ENCODE measurements around the gene DNM1. TPM values are rescaled to one million over a fixed set of nuclear protein-coding genes. Genes with fewer than 3 reads are reported as not detected.

DNM1 gene
- total and polyA plus RNA-seq, 7 experiments from 2014 or later = 0.24 to 2.0 (median 0.86) TPM; not detected in 1

- no peaks in the 10 kb centered on the region for H3K9me3 ChIP-seq (ENCODE audit: control insufficient read depth in 2 of 3, low read length in 3 of 3)
- ChIA-PET POLR2A (interaction anchor here (0.5 to 2.1 kb wide), 7 partner anchors 9 to 739 kb away, joined by 3 to 9 read pairs (median 5); partner anchors contain the start of genes BBLN, GOLGA2, LRSAM1 and RPL12), CTCF (interaction anchor here (0.6 to 1.2 kb wide), 2 partner anchors 9 to 18 kb away, joined by 3 to 4 read pairs; no protein-coding TSS in a partner anchor)
- peaks cover 0 to 20% (median 18%) of the 10 kb centered on the region in 5 donors for H3K36me3 Mint-ChIP-seq
- peaks cover 13 to 39% (median 33%) of the 10 kb centered on the region in 7 donors for H3K4me1 Mint-ChIP-seq
- DNase-seq = no peak
- ATAC-seq = no peak
- peaks cover 12 to 16% of the 10 kb centered on the region in 2 donors for H3K4me1 ChIP-seq (ENCODE audit: control insufficient read depth in 2 of 2, insufficient read depth in 2 of 2, low read length in 2 of 2)
- peak overlapping the region in 8 of 9 donors; percentile 3 to 91 (median 68) for H3K27ac Mint-ChIP-seq
- no peaks in the 10 kb centered on the region for H3K27me3 ChIP-seq (ENCODE audit: control insufficient read depth in 2 of 2, insufficient read depth in 2 of 2, low read length in 2 of 2)
- peak overlapping the region; percentile 76 for H3K4me3 ChIP-seq (ENCODE audit: low read length)
- no peak overlapping the region for H3K27ac ChIP-seq (ENCODE audit: low read depth, low read length)
- peaks cover 0 to 10% (median 0%) of the 10 kb centered on the region in 5 donors for H3K27me3 Mint-ChIP-seq
- peak overlapping the region; percentile 78 to 99 (median 94) for H3K4me3 Mint-ChIP-seq
- peaks cover 0 to 2% (median 0%) of the 10 kb centered on the region in 11 donors for H3K9me3 Mint-ChIP-seq
- H3K36me3 ChIP-seq (ENCODE audit: control insufficient read depth in 2 of 3, insufficient read depth in 3 of 3, low read length in 3 of 3) = peaks cover 0 to 43% (median 0%) of the 10 kb centered on the region in 3 experiments
- intact Hi-C loops (cut with micrococcal nuclease) = loop anchor here (2.0 to 5.0 kb wide), 4 partner anchors 15 to 132 kb away; partner anchors contain the start of genes COQ4 (in 2 of the 2), TRUB2 (in 2 of the 2), GOLGA2 (in 1 of the 2) and SWI5 (in 1 of the 2)
These were observed 13.2 kb upstream of the DNM1 start for GRCh38 chr9:128190013-128190412.

DNA sequence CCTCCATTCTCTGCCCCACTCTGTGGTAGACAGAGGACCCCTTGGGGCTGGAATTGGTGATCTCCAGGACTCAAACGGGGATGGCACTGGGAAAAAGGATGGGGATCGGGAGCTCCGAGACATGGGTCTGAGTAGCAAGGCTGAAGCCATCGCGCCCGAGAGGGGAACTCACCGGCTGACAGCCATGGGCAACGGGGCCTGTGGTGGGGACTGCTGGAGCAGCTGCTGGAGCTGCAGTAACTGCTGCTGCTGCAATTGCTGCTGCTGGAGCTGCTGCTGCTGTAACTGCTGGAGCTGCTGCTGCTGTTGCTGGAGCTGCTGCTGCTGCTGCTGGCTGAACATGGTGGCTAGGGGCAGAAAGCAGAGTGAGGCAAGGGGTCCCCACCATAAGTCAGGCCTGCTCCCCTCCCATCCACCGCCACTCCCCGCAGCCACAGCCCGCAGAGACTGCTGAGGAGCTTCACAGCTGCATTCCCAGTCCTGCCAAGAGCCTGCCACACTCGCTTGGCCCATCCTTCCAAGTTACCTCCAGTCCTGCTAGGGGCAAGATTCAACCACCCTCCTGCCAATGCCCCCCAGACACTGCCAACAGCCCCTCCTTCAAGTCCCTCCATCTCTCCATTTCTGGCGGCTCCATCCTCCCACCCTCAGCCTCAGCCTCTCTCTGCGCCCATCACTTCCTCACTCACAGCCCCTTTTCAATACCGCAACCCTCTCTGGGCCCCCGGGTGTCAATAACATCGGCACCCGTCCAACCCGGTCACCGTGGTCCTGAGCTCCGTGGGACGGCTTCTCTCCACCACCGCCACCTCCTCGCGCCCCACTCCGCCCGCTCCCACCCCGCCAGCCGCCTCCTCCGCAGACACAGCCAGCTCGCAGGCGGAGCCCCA, 12.4 kb upstream of the DNM1 start:
- H3K27ac ChIP-seq (ENCODE audit: low read depth, low read length) = peak overlapping the region; percentile 89
- H3K4me3 ChIP-seq (ENCODE audit: low read length) = peak overlapping the region; percentile 76
- H3K27me3 ChIP-seq (ENCODE audit: control insufficient read depth in 2 of 2, insufficient read depth in 2 of 2, low read length in 2 of 2) = no peaks in the 10 kb centered on the region
- Mint-ChIP-seq H3K4me3 (peak overlapping the region; percentile 92 to 99 (median 96)), H3K9me3 (peaks cover 0 to 2% (median 0%) of the 10 kb centered on the region in 11 donors), H3K36me3 (peaks cover 0 to 20% (median 18%) of the 10 kb centered on the region in 5 donors), H3K4me1 (peaks cover 13 to 39% (median 33%) of the 10 kb centered on the region in 7 donors), H3K27me3 (peaks cover 0 to 13% (median 0%) of the 10 kb centered on the region in 5 donors), H3K27ac (peak overlapping the region; percentile 84 to 93 (median 90))
- ATAC-seq = peak; percentile 60
- CTCF ChIA-PET = interaction anchor here (1.0 to 1.2 kb wide), 2 partner anchors 10 to 19 kb away, joined by 3 to 4 read pairs; no protein-coding TSS in a partner anchor
- peaks cover 0 to 36% (median 0%) of the 10 kb centered on the region in 3 experiments for H3K36me3 ChIP-seq (ENCODE audit: control insufficient read depth in 2 of 3, insufficient read depth in 3 of 3, low read length in 3 of 3)
- no peaks in the 10 kb centered on the region for H3K9me3 ChIP-seq (ENCODE audit: control insufficient read depth in 2 of 3, low read length in 3 of 3)
- H3K4me1 ChIP-seq (ENCODE audit: control insufficient read depth in 2 of 2, insufficient read depth in 2 of 2, low read length in 2 of 2) = peaks cover 12 to 16% of the 10 kb centered on the region in 2 donors
- POLR2A ChIA-PET = interaction anchor here (0.5 to 2.1 kb wide), 9 partner anchors 8 to 740 kb away, joined by 3 to 9 read pairs (median 4); partner anchors contain the start of genes BBLN, GOLGA2, LRSAM1 and RPL12
- intact Hi-C loops (cut with micrococcal nuclease) = loop anchor here (1.0 to 5.0 kb wide), 9 partner anchors 13 to 151 kb away; partner anchors contain the start of genes BBLN (in 2 of the 2), COQ4 (in 2 of the 2), DNM1 (in 2 of the 2) and TRUB2 (in 2 of the 2)
- DNase-seq = no peak

DNA sequence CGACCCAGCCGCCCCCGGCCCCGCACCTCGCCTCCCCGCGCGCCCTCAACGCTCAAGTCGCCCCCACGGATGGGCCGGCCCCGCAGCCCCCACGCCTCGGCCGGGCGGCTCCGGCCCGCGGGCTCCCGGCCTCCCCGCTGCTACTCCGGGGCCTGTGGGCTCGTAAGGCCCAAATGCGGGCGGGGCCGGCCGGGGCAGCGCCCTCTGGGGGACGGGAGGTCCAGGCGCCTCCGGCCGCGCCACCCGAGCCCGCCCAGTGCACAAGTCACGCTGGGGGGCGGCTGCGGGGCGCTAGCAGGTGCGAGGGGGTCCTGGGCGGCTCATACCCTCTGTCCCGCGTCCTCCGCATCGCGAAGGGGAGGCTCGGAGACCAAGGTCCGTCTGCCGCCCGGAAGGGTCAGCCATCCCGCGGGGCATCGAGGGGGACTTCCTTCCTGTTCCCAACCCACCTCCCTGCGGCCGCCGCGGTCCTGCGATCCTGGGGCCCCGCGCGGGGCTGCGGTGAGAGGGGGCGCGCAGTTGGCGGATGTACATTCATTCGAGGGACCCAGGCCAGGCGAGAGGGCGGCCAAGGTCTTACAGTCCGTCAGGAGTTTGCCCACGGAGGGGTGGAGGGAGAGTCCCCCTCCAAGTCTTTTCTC, 11.7 kb upstream of the DNM1 start, which contains the start of gene CIZ1:
TSS of gene CIZ1 (minus strand) at position 167 of the 641 bp plus-strand sequence. CDS start 715 bp downstream, outside the sequence.
- Histone ChIP-seq H3K27me3 (ENCODE audit: control insufficient read depth in 2 of 2, insufficient read depth in 2 of 2, low read length in 2 of 2) (no peaks in the 10 kb centered on the region), H3K4me3 (ENCODE audit: low read length) (peak within 1 kb of the TSS; percentile 76), H3K4me1 (ENCODE audit: control insufficient read depth in 2 of 2, insufficient read depth in 2 of 2, low read length in 2 of 2) (peaks cover 12 to 16% of the 10 kb centered on the region in 2 donors), H3K27ac (ENCODE audit: low read depth, low read length) (peak within 1 kb of the TSS; percentile 89), H3K9me3 (ENCODE audit: control insufficient read depth in 2 of 3, low read length in 3 of 3) (no peaks in the 10 kb centered on the region), H3K36me3 (ENCODE audit: control insufficient read depth in 2 of 3, insufficient read depth in 3 of 3, low read length in 3 of 3) (peaks cover 0 to 28% (median 0%) of the 10 kb centered on the region in 3 experiments)
- DNase-seq (peak; percentile 51 to 86 (median 69)), ATAC-seq (peak; percentile 95)
- Mint-ChIP-seq H3K4me3 (peak within 1 kb of the TSS; percentile 92 to 99 (median 96)), H3K9me3 (no peaks in the 10 kb centered on the region), H3K4me1 (peaks cover 13 to 39% (median 31%) of the 10 kb centered on the region in 7 donors), H3K27ac (peak within 1 kb of the TSS; percentile 84 to 93 (median 90)), H3K27me3 (peaks cover 0 to 13% (median 0%) of the 10 kb centered on the region in 5 donors), H3K36me3 (peaks cover 0 to 17% (median 14%) of the 10 kb centered on the region in 5 donors)
- intact Hi-C loops (cut with micrococcal nuclease) = loop anchor here (1.0 to 5.0 kb wide), 10 partner anchors 12 to 179 kb away; partner anchors contain the start of genes BBLN (in 2 of the 2), COQ4 (in 2 of the 2), DNM1 (in 2 of the 2) and TRUB2 (in 2 of the 2)
- CTCF ChIA-PET = interaction anchor here (0.6 to 1.3 kb wide), 4 partner anchors 9 to 63 kb away, joined by 3 to 4 read pairs (median 3); no protein-coding TSS in a partner anchor
- POLR2A ChIA-PET = interaction anchor here (0.5 to 2.1 kb wide), 6 partner anchors 11 to 212 kb away, joined by 3 to 9 read pairs (median 4); partner anchors contain the start of genes BBLN, GOLGA2 and SWI5

DNA sequence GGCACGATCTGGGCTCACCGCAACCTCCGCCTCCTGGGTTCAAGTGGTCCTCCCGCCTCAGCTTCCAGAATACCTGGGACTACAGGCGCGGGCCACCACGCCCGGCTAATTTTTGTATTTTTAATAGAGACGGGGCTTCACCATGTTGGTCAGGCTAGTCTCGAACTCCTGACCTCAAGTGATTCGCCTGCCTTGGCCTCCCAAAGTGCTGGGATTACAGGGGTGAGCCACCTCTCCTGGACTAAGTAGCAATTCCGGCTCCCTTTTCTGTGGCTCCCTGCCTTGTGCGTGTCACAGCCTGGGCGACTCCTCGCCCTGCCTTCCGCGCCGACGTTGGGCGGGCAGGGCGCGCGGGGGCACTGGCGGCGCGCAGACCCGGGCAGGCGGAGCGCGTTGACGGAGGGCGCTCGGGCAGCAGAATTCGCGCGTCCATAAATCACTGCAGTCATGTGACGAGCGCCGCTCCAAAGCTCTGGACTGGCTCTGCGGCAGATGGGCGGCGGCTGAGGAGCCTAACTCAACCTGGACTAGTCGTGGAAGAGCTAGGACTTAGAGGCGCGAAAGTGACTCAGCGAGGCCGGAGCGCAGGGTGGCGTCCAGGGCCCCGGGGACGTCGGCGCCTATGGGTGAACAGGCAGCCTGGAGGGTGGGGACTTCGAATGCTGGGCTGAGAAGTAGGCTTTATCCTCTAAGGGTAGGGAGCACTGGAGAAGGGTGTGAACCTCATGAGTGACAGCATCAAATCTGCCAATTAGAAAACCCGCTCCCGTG, 10.4 kb upstream of the DNM1 start:
- CTCF ChIA-PET = interaction anchor here (1.2 to 1.3 kb wide), 2 partner anchors 9 to 149 kb away, joined by 3 read pairs; no protein-coding TSS in a partner anchor
- Mint-ChIP-seq H3K27ac (peak overlapping the region in 7 of 9 donors; percentile 11 to 80 (median 48)), H3K27me3 (peaks cover 0 to 15% (median 0%) of the 10 kb centered on the region in 5 donors), H3K9me3 (no peaks in the 10 kb centered on the region), H3K4me3 (peak overlapping the region; percentile 60 to 98 (median 72)), H3K4me1 (peaks cover 10 to 35% (median 23%) of the 10 kb centered on the region in 7 donors), H3K36me3 (peaks cover 0 to 13% (median 8%) of the 10 kb centered on the region in 5 donors)
- Histone ChIP-seq H3K27ac (ENCODE audit: low read depth, low read length) (no peak overlapping the region), H3K27me3 (ENCODE audit: control insufficient read depth in 2 of 2, insufficient read depth in 2 of 2, low read length in 2 of 2) (no peaks in the 10 kb centered on the region), H3K9me3 (ENCODE audit: control insufficient read depth in 2 of 3, low read length in 3 of 3) (no peaks in the 10 kb centered on the region), H3K4me1 (ENCODE audit: control insufficient read depth in 2 of 2, insufficient read depth in 2 of 2, low read length in 2 of 2) (peaks cover 12 to 16% of the 10 kb centered on the region in 2 donors), H3K4me3 (ENCODE audit: low read length) (no peak overlapping the region), H3K36me3 (ENCODE audit: control insufficient read depth in 2 of 3, insufficient read depth in 3 of 3, low read length in 3 of 3) (peaks cover 0 to 22% (median 0%) of the 10 kb centered on the region in 3 experiments)
- POLR2A ChIA-PET = interaction anchor here (0.5 kb wide), 1 partner anchor 12 kb away, joined by 3 read pairs; no protein-coding TSS in a partner anchor
- intact Hi-C loops (cut with micrococcal nuclease) = loop anchor here (2.0 to 5.0 kb wide), 3 partner anchors 85 to 178 kb away; partner anchors contain the start of genes COQ4 (in 2 of the 2), TRUB2 (in 2 of the 2), GOLGA2 (in 1 of the 2) and SWI5 (in 1 of the 2)
- DNase-seq (peak in 7 of 9 donors; percentile 35 to 62 (median 53)), ATAC-seq (peak; percentile 74)

GRCh38 chr9:128193469-128194096, 9.6 kb upstream of the DNM1 start:
- POLR2A ChIA-PET = interaction anchor here (0.5 to 0.6 kb wide), 2 partner anchors 9 to 12 kb away, joined by 3 read pairs; no protein-coding TSS in a partner anchor

More at GRCh38 chr9:128193469-128194096, 9.6 kb upstream of the DNM1 start:
- peak overlapping the region in 1 of 9 donors; percentile 80 for H3K27ac Mint-ChIP-seq
- H3K36me3 Mint-ChIP-seq = peaks cover 0 to 9% (median 4%) of the 10 kb centered on the region in 5 donors
- H3K9me3 Mint-ChIP-seq = no peaks in the 10 kb centered on the region
- H3K36me3 ChIP-seq (ENCODE audit: control insufficient read depth in 2 of 3, insufficient read depth in 3 of 3, low read length in 3 of 3) = peaks cover 0 to 16% (median 0%) of the 10 kb centered on the region in 3 experiments
- H3K27me3 Mint-ChIP-seq = peaks cover 0 to 15% (median 0%) of the 10 kb centered on the region in 5 donors
- no peak overlapping the region for H3K4me3 ChIP-seq (ENCODE audit: low read length)
- H3K27ac ChIP-seq (ENCODE audit: low read depth, low read length) = no peak overlapping the region
- H3K27me3 ChIP-seq (ENCODE audit: control insufficient read depth in 2 of 2, insufficient read depth in 2 of 2, low read length in 2 of 2) = no peaks in the 10 kb centered on the region
- intact Hi-C loops (cut with micrococcal nuclease) = loop anchor here (2.0 to 5.0 kb wide), 3 partner anchors 84 to 177 kb away; partner anchors contain the start of genes COQ4 (in 2 of the 2), TRUB2 (in 2 of the 2), GOLGA2 (in 1 of the 2) and SWI5 (in 1 of the 2)
- peak overlapping the region in 6 of 10 donors; percentile 69 to 98 (median 78) for H3K4me3 Mint-ChIP-seq
- peaks cover 12 to 16% of the 10 kb centered on the region in 2 donors for H3K4me1 ChIP-seq (ENCODE audit: control insufficient read depth in 2 of 2, insufficient read depth in 2 of 2, low read length in 2 of 2)
- CTCF ChIA-PET = interaction anchor here (1.2 kb wide), 1 partner anchor 148 kb away, joined by 3 read pairs; no protein-coding TSS in a partner anchor
- H3K9me3 ChIP-seq (ENCODE audit: control insufficient read depth in 2 of 3, low read length in 3 of 3) = no peaks in the 10 kb centered on the region
- ATAC-seq = no peak
- DNase-seq = no peak
- peaks cover 6 to 31% (median 17%) of the 10 kb centered on the region in 7 donors for H3K4me1 Mint-ChIP-seq

Measured in naive thymus-derived CD4-positive, alpha-beta T cell (primary cell).